Measurements from ENCODE around the gene CENPS. TPM values are rescaled to one million over a fixed set of nuclear protein-coding genes. Genes with fewer than 3 reads are reported as not detected.

The CENPS gene
- total RNA-seq, 1 donor from 2014 or later = 25.0 TPM

DNA sequence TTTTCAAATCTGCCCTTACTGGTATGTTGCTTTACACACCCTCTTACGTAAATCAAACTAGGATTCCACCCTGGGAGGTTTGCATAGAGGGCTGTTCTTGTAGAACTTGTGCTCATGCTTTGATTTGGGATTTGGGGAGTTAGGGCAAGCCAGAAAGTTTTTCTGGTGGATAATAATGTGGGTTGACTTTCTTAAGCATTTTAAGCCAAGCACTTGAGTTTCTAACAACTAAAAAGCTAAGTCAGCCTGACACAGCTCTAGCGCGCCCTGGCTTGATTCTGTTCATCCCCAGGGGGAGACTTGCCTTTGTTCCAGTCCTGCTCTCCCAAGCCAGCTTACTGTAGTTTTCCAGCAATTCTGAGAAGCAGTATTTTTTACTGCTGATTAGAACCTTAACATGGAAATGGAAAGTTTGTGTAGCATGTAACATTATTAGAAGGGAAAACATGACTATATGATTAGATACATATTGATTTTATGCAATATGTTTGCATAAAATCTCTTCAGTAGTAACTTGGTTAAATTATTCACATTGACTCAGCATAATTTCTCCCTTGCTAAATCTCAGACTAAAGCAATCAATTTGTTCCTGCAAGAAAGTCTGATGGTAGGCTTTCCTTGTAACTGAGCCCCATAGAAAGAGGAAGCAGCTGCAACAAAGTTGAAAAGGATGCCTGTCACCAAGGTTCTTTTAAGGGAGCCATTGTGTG, 42.4 kb upstream of the CENPS start:
- no peak overlapping the region for H3K4me3 ChIP-seq (ENCODE audit: low read depth, low read length)
- DNase-seq (ENCODE audit: low read depth) = no peak
- TF ChIP-seq, protein P1, sequence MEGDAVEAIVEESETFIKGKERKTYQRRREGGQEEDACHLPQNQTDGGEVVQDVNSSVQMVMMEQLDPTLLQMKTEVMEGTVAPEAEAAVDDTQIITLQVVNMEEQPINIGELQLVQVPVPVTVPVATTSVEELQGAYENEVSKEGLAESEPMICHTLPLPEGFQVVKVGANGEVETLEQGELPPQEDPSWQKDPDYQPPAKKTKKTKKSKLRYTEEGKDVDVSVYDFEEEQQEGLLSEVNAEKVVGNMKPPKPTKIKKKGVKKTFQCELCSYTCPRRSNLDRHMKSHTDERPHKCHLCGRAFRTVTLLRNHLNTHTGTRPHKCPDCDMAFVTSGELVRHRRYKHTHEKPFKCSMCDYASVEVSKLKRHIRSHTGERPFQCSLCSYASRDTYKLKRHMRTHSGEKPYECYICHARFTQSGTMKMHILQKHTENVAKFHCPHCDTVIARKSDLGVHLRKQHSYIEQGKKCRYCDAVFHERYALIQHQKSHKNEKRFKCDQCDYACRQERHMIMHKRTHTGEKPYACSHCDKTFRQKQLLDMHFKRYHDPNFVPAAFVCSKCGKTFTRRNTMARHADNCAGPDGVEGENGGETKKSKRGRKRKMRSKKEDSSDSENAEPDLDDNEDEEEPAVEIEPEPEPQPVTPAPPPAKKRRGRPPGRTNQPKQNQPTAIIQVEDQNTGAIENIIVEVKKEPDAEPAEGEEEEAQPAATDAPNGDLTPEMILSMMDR (conservative IDR thresholded peaks at IDR 0.05; ENCODE audit: low read depth, low read length) = no peak

DNA sequence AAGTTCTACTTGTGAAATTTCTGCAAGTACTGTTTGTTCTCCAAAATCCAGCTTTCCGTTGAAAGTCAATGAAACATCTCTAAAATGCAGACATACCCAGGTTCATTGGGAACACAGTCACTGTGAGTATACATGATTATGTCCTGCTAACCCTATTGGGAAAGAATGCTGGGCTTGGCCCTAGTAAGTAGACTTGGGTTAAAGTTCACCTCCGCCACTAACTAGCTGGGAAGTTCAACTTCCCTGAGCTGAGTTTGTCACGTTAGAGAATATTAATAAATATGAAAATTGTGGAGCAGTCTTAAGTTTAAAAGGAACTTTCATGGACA, 41.9 kb upstream of the CENPS start:
- no peak overlapping the region for H3K4me3 ChIP-seq (ENCODE audit: low read depth, low read length)
- TF ChIP-seq, protein P1 (conservative IDR thresholded peaks at IDR 0.05; ENCODE audit: low read depth, low read length) = no peak
- DNase-seq (ENCODE audit: low read depth) = no peak

DNA sequence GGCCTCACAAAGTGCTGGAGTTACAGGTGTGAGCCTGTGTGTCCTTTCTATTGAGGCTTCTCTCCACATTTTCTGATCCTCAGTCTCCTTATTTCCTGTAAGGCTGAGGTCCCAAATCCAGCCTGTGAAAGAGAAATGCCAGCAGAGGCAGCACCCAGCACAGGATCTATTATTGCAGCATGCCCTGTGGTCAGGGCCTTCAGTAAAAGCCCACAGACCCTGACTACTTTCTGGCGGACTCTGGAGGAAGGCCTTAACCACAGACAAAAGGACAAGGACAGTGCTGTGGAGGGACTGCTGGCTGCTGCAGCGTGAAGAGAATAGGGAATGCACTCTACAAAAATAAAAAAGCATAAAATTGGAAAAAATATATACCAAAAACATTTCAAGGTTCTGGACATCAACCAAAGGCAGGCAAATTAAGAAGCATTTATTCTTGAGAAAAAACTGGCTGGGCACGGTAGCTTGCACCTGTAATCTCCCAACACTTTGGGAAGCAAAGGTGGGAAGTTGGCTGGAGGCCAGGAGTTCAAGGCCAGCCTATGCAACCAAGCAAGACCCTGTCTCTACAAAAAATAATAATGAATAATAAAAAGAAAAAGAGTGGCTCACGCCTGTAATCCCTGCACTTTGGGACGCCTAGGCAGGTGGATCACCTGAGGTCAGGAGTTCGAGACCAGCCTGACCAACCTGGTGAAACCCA, 40.8 kb upstream of the CENPS start:
- TF ChIP-seq, protein P1 (conservative IDR thresholded peaks at IDR 0.05; ENCODE audit: low read depth, low read length) = no peak
- no peak for DNase-seq (ENCODE audit: low read depth)
- H3K4me3 ChIP-seq (ENCODE audit: low read depth, low read length) = no peak overlapping the region

DNA sequence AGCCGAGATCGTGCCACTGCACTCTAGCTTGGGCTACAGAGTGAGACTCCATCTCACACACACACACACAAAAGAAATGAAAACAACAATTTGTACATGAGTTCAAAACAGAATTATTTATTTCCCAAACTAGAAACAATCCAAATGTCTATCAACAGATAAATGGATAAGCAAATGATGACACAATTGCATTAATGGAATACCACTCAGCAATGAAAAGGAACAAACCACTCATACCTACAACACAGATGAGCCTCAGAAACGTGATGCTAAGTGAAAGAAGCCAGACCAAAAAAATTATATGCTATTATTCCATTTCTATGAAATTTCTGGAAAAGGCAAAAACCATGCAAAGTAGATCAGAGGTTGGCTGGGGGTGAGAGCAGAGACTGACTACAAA, 33.4 kb upstream of the CENPS start:
- no peak for DNase-seq (ENCODE audit: low read depth)
- H3K4me3 ChIP-seq (ENCODE audit: low read depth, low read length) = no peak overlapping the region
- TF ChIP-seq, protein P1 (conservative IDR thresholded peaks at IDR 0.05; ENCODE audit: low read depth, low read length) = no peak

DNA sequence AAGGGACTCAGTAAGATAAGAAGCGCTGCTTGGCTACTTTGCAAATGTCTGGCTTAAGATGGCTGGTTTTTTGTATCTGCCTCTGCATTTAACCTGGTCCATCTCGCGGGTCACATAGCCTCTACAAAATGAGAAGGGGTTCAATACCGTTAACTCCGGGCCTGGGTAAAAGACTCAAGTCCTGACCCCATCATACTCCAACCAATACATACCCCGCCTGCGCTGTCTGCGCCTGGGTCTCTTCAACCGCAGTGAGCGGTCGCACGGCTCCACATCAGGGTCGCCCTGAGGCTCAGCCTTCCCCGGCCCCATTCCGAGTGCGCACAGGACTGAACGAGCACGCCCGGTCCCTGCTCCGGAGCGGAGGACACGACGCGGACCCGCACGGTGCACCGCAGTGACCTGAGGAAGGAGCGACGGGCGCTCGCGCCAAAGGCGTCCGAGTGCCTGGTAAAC, 31.9 kb upstream of the CENPS start:
- TF ChIP-seq, protein P1 (conservative IDR thresholded peaks at IDR 0.05; ENCODE audit: low read depth, low read length) = no peak
- no peak for DNase-seq (ENCODE audit: low read depth)
- peak overlapping the region; percentile 92 for H3K4me3 ChIP-seq (ENCODE audit: low read depth, low read length)

DNA sequence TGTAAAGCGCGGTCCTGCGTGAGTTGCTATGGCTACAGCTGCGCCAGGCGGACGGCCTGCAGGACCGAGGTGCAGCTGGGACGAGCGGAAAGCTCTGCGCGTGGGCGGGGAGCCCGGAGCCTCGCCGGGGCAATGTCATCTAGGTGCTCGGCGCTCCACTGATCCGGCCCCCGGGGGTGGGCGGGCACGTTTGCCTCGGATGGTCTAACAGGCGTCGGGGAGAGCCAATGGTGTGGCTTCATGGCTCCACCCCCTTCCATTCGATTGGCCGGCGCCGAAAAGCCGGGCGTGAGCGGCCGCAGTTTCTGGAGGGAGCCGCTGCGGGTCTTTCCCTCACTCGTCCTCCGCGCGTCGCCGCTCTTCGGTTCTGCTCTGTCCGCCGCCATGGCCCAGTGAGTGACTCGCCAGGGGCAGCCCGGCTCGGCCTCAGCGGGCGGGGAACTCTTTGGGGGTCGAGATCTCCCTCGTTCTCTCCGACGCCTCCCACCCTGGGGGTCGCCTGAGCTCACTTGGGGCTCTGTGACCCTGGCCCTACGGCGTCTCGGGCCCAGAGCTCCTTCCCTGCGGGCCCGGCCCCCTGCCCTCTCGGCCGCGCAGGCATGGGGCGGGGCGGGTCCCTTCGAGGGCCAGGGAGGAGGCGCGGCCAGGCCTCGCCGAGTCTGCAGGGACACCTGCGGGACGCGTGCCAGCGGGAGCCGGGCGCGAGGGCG, 31.3 kb upstream of the CENPS start, which contains the start of gene PGD:
TSS of gene PGD (plus strand) at position 331 of the 710 bp plus-strand sequence. CDS start at position 385, 54 bp downstream.
- peak within 1 kb of the TSS; percentile 92 for H3K4me3 ChIP-seq (ENCODE audit: low read depth, low read length)
- peak; percentile 58 for DNase-seq (ENCODE audit: low read depth)
- TF ChIP-seq, protein P1 (conservative IDR thresholded peaks at IDR 0.05; ENCODE audit: low read depth, low read length) = no peak
